CD4-positive, alpha-beta T cell (primary cell): Measurements from ENCODE around the gene TNFRSF18. TPM values are rescaled to one million over a fixed set of nuclear protein-coding genes. Genes with fewer than 3 reads are reported as not detected.

Experiments used
- ATAC-seq: fragments of 200-7000 bp; cut with Tn5 transposase; one replicate; pipeline ENCODE4 v1.10.0; 2022; ENCODE audit warnings: mild to moderate bottlenecking; ENCODE audit not compliant: poor library complexity
- CTCF ChIA-PET: fragments of 350-600 bp; sonication (Branson Sonifier 250); formaldehyde crosslinking; loops from one replicate; lab custom pipeline; 2021; ENCODE audit warnings: antibody characterized with exemption, inconsistent platforms; lab: Charles Lee
- POLR2A ChIA-PET: fragments of 350-600 bp; sonication (Branson Sonifier 250); formaldehyde crosslinking; loops from one replicate; lab custom pipeline; 2021; ENCODE audit warnings: antibody characterized with exemption, inconsistent platforms; lab: Charles Lee
- DNase-seq, 14 experiments: peaks; one replicate each; pipeline ENCODE4 v3.0.0-alpha.2; 2013 to 2020; ENCODE audit warnings: mixed read lengths in 2 of 14
- H3K27ac ChIP-seq, 2 donors: one replicate each; pipeline versions ENCODE4 v1.5.1 to v1.7.0; 2013; ENCODE audit warnings: low read length in 2 of 2, low read depth in 1 of 2, mild to moderate bottlenecking in 1 of 2
- H3K27me3 ChIP-seq, 2 experiments: 1 replicate in 1 of 2; 2 replicates in 1 of 2; pipeline versions ENCODE4 v1.6.1 to v1.7.0; 2013; ENCODE audit warnings: low read length in 2 of 2, control low read depth in 1 of 2, mild to moderate bottlenecking in 1 of 2, moderate library complexity in 1 of 2; ENCODE audit not compliant: insufficient read depth in 2 of 2, control insufficient read depth in 1 of 2
- H3K36me3 ChIP-seq: one replicate; pipeline ENCODE4 v1.6.1; 2013; ENCODE audit warnings: low read length, control low read depth; ENCODE audit not compliant: insufficient read depth
- H3K4me1 ChIP-seq: one replicate; pipeline ENCODE4 v1.6.1; 2013; ENCODE audit warnings: low read length, control low read depth; ENCODE audit not compliant: insufficient read depth
- H3K4me3 ChIP-seq: one replicate; pipeline ENCODE4 v1.5.1; 2013; ENCODE audit warnings: mild to moderate bottlenecking, low read length, moderate library complexity
- H3K9me3 ChIP-seq, 2 experiments: 1 replicate in 1 of 2; 2 replicates in 1 of 2; pipeline versions ENCODE4 v1.6.1 to v1.7.0; 2013; ENCODE audit warnings: low read length in 2 of 2, mild to moderate bottlenecking in 2 of 2, control low read depth in 1 of 2, moderate library complexity in 1 of 2; ENCODE audit not compliant: control insufficient read depth in 1 of 2, insufficient read depth in 1 of 2
- H3K27ac Mint-ChIP-seq: one replicate; pipeline ENCODE4 v1.8.0; 2020; ENCODE audit warnings: mixed read lengths
- H3K27me3 Mint-ChIP-seq: one replicate; pipeline ENCODE4 v1.8.0; 2021; ENCODE audit warnings: mixed read lengths
- H3K36me3 Mint-ChIP-seq: one replicate; pipeline ENCODE4 v1.8.0; 2021; ENCODE audit warnings: low read depth, mixed read lengths
- H3K4me1 Mint-ChIP-seq: one replicate; pipeline ENCODE4 v1.8.0; 2021; ENCODE audit warnings: low read depth, mixed read lengths
- H3K4me3 Mint-ChIP-seq: one replicate; pipeline ENCODE4 v1.8.0; 2020; ENCODE audit warnings: mild to moderate bottlenecking, mixed read lengths
- H3K9me3 Mint-ChIP-seq: one replicate; pipeline ENCODE4 v1.8.0; 2020; ENCODE audit warnings: mixed read lengths
- intact Hi-C, 2 experiments: fragments of 100-400 bp; cut with DNase I in 1 of 2; cut with micrococcal nuclease in 1 of 2; formaldehyde crosslinking; loops; one replicate each; pipeline versions ENCODE4 v1.15.1 to v1.9.0; 2023 to 2025; cut with DNase I, micrococcal nuclease
- total RNA-seq, 174 experiments: library from RNA in 2 of 174; stranded (reverse) in 2 of 174; gene quantifications; one replicate each; pipeline ENCODE4 v1.2.3 and lab custom pipeline; 2021 to 2026
- TF ChIP-seq, protein P1 (sequence below): fragments of 200-600 bp; IDR thresholded peaks from one replicate; pipeline ENCODE4 v1.8.0; 2022; ENCODE audit warnings: antibody characterized with exemption, mild to moderate bottlenecking

The TNFRSF18 gene
- total RNA-seq, 2 experiments from 2014 or later, result 14.8 to 17.8 TPM

DNA sequence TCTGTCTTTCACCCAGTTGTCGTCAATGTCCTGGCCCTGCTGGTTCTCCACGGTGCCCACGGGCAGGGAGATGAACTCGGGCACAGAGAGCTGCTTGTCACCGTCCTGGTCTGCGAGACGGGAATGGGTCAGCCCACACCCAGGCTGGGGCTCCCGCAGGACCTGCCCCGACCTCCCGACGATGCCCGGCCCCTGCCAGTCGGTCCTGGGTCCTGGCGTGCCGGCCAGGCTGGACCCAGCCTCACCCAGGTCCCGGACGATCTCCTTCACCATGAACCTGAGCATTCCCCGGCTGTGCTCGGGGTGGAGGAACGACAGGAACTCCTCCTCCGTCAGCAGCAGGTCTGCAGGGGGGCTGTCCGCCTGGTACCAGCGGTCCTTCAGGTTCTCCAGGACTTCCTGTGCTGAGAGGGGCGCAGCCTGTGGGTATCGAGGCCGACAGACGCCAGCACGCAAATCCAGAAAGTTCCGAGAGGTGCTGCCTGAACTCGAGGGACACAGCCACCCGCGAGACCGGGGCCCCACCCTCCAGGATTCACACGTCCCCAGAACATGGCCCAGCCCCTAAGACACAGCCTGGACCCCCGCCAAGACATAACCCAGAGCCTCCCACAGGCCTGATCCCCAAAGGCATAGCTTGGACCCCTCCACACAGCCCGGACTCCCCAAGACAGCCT is 12.3 kb upstream of the TNFRSF18 start:
- intact Hi-C loops, result no loop called here
- Histone ChIP-seq H3K4me1 (peaks cover 66% of the 10 kb centered on the region), H3K36me3 (peaks cover 59% of the 10 kb centered on the region), H3K27me3 (no peaks in the 10 kb centered on the region), H3K4me3 (peak overlapping the region; percentile 19), H3K9me3 (peaks cover 0 to 3% of the 10 kb centered on the region in 2 experiments), H3K27ac (peak overlapping the region in 1 of 2 donors; percentile 75)
- no peaks in the 10 kb centered on the region for H3K27me3 Mint-ChIP-seq
- no peak for ATAC-seq
- no peak overlapping the region for H3K4me3 Mint-ChIP-seq
- no peak for DNase-seq
- CTCF ChIA-PET, result no interaction called here
- peaks cover 59% of the 10 kb centered on the region for H3K36me3 Mint-ChIP-seq
- no peaks in the 10 kb centered on the region for H3K9me3 Mint-ChIP-seq
- TF ChIP-seq, protein P1, sequence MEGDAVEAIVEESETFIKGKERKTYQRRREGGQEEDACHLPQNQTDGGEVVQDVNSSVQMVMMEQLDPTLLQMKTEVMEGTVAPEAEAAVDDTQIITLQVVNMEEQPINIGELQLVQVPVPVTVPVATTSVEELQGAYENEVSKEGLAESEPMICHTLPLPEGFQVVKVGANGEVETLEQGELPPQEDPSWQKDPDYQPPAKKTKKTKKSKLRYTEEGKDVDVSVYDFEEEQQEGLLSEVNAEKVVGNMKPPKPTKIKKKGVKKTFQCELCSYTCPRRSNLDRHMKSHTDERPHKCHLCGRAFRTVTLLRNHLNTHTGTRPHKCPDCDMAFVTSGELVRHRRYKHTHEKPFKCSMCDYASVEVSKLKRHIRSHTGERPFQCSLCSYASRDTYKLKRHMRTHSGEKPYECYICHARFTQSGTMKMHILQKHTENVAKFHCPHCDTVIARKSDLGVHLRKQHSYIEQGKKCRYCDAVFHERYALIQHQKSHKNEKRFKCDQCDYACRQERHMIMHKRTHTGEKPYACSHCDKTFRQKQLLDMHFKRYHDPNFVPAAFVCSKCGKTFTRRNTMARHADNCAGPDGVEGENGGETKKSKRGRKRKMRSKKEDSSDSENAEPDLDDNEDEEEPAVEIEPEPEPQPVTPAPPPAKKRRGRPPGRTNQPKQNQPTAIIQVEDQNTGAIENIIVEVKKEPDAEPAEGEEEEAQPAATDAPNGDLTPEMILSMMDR, result no peak
- peak overlapping the region; percentile 71 for H3K27ac Mint-ChIP-seq
- H3K4me1 Mint-ChIP-seq, result peaks cover 32% of the 10 kb centered on the region
- POLR2A ChIA-PET, result interaction anchor here (0.9 kb wide), 1 partner anchor 11 kb away, joined by 3 read pairs; no protein-coding TSS in a partner anchor

DNA sequence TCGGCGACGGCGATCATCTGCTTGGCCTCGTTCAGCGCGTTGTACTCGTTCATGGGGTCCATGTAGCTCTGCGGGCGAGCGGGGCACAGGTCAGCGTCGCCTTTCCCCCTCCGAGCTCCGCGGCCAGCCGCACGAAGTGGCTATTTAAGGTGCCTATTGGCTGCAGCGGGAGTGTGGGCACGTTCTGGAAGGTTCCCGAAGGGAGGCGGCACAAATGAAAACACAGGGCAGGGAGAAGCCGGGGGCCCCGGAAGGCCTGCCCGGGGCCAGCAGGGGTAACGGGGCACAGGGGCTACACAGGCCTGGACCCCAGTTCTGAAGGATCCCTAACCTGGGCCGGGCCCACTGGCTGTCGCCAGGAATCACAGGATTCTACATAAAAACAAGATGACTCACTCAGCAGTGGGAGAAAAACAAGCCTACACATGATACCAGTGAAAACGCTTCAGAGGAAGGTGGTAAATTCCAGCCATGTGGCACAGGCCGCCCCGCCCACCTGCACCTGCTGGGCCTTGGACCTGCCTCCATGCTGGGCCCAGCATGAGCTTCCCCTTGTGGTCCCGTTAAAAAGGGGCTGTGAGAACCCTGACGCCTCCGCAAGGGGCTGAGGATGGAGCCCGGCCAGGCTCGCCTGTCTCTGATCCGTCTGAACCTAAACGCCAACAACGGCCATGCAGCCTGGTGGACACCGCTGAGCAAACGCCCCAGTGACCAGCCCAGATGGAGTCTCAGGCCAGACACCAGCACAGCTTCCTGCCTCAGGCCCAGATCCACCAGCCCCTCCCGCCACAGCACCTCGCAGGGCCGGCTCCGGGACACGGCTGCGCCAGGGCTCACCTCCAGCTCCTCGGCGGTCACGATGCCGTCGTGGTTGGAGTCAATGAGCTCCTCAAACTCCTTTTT is 11.5 kb upstream of the TNFRSF18 start:
- Histone ChIP-seq H3K4me3 (no peak overlapping the region), H3K27me3 (no peaks in the 10 kb centered on the region), H3K4me1 (peaks cover 74% of the 10 kb centered on the region), H3K36me3 (peaks cover 52% of the 10 kb centered on the region), H3K9me3 (peaks cover 0 to 3% of the 10 kb centered on the region in 2 experiments), H3K27ac (peak overlapping the region; percentile 21 to 75)
- no peak overlapping the region for H3K4me3 Mint-ChIP-seq
- H3K27ac Mint-ChIP-seq, result peak overlapping the region; percentile 71
- ATAC-seq (no peak), DNase-seq (peak in 3 of 14 experiments; percentile 46 to 73 (median 65))
- H3K36me3 Mint-ChIP-seq, result peaks cover 51% of the 10 kb centered on the region
- intact Hi-C loops, result no loop called here
- ChIA-PET CTCF (interaction anchor here (0.5 kb wide), 1 partner anchor 83 kb away, joined by 3 read pairs; no protein-coding TSS in a partner anchor), POLR2A (interaction anchor here (0.8 to 0.9 kb wide), 3 partner anchors 10 to 20 kb away, joined by 3 read pairs; no protein-coding TSS in a partner anchor)
- H3K4me1 Mint-ChIP-seq, result peaks cover 28% of the 10 kb centered on the region
- H3K27me3 Mint-ChIP-seq, result no peaks in the 10 kb centered on the region
- no peaks in the 10 kb centered on the region for H3K9me3 Mint-ChIP-seq
- TF ChIP-seq, protein P1, result no peak
